ENCODE results near the gene SYCE1L.
"Not testable (repeated sequence)": the region's sequence is repeated elsewhere in the genome, so short reads cannot be mapped to it uniquely, and the experiment has no call there.

Gene SYCE1L, protein sequence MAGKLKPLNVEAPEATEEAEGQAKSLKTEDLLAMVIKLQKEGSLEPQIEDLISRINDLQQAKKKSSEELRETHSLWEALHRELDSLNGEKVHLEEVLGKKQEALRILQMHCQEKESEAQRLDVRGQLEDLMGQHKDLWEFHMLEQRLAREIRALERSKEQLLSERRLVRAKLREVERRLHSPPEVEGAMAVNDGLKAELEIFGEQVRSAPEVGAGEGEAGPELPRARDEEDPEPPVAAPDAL

GRCh38 chr16:77199211-77199610, at the start of gene SYCE1L:
Gene SYCE1L (plus strand): TSS chr16:77199408. CDS start chr16:77199452, 44 bp downstream.
- DNase-seq = no peak

- no peak for DNase-seq
These were observed 41.7 kb upstream of the SYCE1L start for GRCh38 chr16:77157346-77158058.

- DNase-seq = no peak
These were observed 40.9 kb upstream of the SYCE1L start for GRCh38 chr16:77158293-77158692.

DNA sequence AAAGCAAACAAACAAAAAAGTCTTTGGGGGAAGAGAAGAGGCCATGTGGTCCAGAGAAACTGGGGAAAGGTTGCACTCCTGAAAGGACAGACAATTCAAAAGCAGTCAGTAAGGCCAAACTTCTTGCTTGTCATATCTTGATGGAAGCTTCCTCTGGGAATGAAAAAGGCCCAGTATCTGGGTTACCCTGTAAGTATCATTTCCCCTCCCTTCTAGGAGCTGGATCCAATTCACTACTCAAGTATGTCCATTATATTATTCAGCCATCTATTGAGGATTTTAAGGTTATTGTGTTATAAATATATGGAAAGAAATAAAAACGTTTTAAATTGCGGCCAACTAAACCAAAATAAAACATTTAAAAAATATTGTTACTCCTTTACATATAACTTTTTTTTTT, 34.2 kb upstream of the SYCE1L start:
- no peak for DNase-seq

- not testable (repeated sequence) for DNase-seq
These were observed 33.5 kb upstream of the SYCE1L start for GRCh38 chr16:77165536-77166236.

- no peak for DNase-seq
These were observed 32.5 kb upstream of the SYCE1L start for GRCh38 chr16:77166726-77167125.

DNA sequence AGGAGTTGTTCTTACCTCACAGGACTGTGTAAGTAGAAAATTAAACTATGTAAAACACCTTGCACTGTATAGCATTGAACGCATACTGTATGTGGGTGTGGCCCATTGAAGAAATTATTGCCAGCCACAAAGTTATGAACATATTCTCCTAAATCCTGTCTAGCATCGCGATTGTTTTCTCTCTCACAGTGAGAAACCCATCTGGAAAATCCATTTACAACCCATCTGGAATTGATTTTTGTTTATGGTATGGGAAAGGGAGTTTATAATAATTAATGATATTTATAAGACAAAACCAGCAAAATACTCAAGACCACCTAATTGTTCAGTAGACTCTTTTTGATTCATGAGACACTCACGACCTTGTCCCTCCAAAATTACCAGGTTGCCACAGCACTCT, 30.3 kb upstream of the SYCE1L start:
- DNase-seq = no peak

- no peak for DNase-seq
These were observed 29.5 kb upstream of the SYCE1L start for GRCh38 chr16:77169650-77170236.

DNA sequence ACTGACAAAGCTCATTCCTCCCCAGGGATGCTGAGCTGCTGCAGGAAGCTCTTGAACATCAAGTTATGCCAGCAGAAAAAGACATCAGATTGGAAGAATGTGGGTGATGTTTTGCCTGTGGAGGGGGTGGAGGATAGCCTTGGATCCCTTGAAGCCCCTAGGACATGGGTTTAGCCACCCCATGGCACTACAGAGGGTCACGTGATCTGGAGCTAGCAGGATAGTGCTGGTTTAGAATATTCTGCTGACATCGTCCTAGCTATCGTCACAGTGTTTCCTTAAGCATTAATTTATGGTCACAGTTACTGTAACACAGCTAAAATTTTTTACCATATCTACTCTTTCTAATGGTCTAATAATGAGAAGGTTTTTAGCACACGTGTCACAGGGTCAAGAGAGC, 28.4 kb upstream of the SYCE1L start:
- no peak for DNase-seq

DNA sequence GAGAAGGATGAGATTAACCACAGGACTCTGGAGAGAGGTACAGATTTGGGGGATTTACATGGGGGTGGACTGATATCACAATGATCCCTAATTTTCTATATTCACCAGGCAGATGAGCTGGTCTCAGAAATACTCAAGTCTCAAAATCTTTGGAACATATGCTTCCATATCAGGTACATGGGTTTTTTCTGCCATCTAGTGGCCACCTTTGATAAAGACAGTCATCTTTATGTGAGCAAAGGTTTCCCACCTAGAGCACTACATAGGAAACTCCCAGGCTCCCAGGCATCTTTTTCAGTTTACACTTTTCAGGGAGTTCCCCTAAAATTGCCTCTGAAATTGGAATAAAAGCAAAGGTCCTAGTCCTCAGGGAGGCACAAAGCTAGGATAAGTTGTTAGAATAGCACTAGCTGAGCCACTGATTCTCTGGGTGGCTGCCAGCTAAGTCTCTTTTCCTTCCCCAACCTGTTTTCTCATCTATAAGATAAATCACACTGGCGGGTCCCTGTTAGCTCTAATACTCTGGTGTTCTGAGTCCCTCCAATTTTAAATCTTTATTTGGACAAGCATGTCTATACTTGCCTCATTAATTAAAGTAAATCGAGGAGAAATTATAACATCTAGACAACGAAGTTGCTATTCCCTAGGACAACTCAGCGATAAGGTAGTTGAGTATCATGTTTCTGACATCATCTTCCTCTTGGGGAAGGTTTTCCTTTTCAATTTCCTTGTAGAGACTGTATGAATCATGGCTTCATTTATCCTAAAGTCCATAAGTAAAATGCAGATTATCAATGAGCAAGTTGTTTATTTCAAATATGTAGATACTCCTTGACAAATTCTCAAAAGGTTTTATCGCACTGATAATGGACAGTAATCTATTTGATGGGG, 27.2 kb upstream of the SYCE1L start:
- DNase-seq = peak; percentile 26

GRCh38 chr16:77172951-77173350, 26.3 kb upstream of the SYCE1L start:
- DNase-seq = no peak

GRCh38 chr16:77183137-77183536, 16.1 kb upstream of the SYCE1L start:
- DNase-seq = no peak

- DNase-seq = not testable (repeated sequence)
These were observed 12.9 kb upstream of the SYCE1L start for GRCh38 chr16:77186298-77186697.

DNA sequence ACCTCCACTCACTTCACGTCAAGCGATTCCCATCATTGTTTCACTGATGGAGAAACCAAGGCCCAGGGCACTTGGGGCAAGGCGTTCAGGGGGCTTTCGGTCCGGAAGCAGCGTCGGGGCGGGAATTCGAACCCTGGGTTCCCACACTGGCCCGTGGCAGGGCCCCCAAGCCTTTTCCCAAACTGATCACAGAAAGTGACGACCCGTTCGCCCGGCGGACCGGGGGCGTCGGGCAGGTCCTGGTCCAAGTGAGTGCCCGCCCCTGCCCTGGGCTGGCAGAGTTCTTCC, 9.1 kb upstream of the SYCE1L start:
- no peak for DNase-seq

DNA sequence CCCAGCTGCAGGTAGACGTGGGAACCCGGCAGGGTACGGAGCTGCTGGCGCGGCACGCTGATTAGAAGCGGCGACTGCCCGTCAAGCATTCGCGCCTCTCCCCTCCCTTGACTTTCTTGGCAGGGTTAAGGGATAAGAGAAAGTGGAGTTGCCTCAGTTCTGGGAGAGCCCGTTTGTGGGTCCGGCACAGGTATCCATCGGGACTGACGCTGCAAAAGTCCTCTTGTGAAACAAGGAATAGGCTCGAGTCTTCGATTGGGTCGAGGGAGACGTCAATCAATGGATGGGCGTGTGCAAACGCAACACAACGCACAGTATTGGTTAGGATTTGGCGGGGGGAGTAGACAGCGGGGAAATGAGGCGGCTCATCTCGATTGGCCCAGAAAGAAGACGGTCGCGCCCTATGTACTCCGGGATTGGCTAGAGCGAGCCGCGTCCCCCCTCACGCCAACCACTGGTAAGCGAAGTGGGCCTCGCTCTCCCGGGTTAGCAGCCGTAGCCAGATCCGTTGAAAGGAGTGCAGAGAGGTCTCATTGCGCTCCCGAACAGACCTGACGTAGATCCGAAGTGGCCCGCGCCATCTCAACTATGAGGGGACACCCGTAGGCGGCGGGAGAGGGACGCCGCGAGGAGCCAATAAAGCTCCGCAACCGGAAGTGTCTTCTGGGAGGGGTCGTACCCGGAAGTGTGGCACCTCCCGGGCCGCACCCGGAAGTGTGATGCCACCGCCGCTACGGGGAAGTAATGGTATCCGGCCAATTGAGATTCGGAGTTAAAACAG, 8.5 kb upstream of the SYCE1L start, which contains the start of gene MON1B:
Gene MON1B (plus strand): TSS at position 713 of the 781 bp plus-strand sequence. CDS start 296 bp downstream, outside the sequence.
- DNase-seq = peak; percentile 98

- DNase-seq = no peak
These were observed 7.8 kb upstream of the SYCE1L start for GRCh38 chr16:77191259-77191969.

- no peak for DNase-seq
These were observed 5.8 kb upstream of the SYCE1L start for GRCh38 chr16:77193377-77193776.

- no peak for DNase-seq
These were observed 4.6 kb upstream of the SYCE1L start for GRCh38 chr16:77194295-77195231.

GRCh38 chr16:77195411-77195810, 3.8 kb upstream of the SYCE1L start:
- DNase-seq = no peak

- DNase-seq = no peak
These were observed 1.5 kb upstream of the SYCE1L start for GRCh38 chr16:77197747-77198146.
